Smooth muscle cell (in vitro differentiated cells): ENCODE data around the gene JPH4. TPM values are rescaled to one million over a fixed set of nuclear protein-coding genes. Genes with fewer than 3 reads are reported as not detected.

ENCODE experiments used
- DNase-seq: peaks from one replicate; lab custom pipeline; 2025; ENCODE audit not compliant: unreplicated experiment; lab: John Stamatoyannopoulos, UW
- H2AFZ ChIP-seq: fragments of 200-600 bp; sonication (generic); 2 replicates; pipeline ENCODE4 v1.6.0; 2016; ENCODE audit warnings: antibody characterized with exemption, low read depth, mild to moderate bottlenecking
- H3F3A ChIP-seq: fragments of 200-600 bp; sonication (generic); 2 replicates; pipeline ENCODE4 v1.6.0; 2017; ENCODE audit warnings: antibody characterized with exemption, low read depth
- H3K27ac ChIP-seq: fragments of 200-600 bp; sonication (generic); 2 replicates; pipeline ENCODE4 v1.5.1; 2016; ENCODE audit warnings: low read depth, mild to moderate bottlenecking
- H3K27me3 ChIP-seq: fragments of 200-600 bp; sonication (generic); 2 replicates; pipeline ENCODE4 v1.6.1; 2016; ENCODE audit warnings: low read depth, mild to moderate bottlenecking
- H3K36me3 ChIP-seq: fragments of 200-600 bp; sonication (generic); 2 replicates; pipeline ENCODE4 v1.5.1; 2016; ENCODE audit warnings: low read depth
- H3K4me1 ChIP-seq: fragments of 200-600 bp; sonication (generic); 2 replicates; pipeline ENCODE4 v1.5.1; 2016; ENCODE audit warnings: low read depth
- H3K4me2 ChIP-seq: fragments of 200-600 bp; sonication (generic); 2 replicates; pipeline ENCODE4 v1.6.0; 2016; ENCODE audit warnings: mild to moderate bottlenecking
- H3K4me3 ChIP-seq: fragments of 200-600 bp; sonication (generic); 2 replicates; pipeline ENCODE4 v1.5.1; 2016; ENCODE audit warnings: mild to moderate bottlenecking
- H3K79me2 ChIP-seq: fragments of 200-600 bp; sonication (generic); 2 replicates; pipeline ENCODE4 v1.6.0; 2016; ENCODE audit warnings: low read depth, mild to moderate bottlenecking
- H3K9ac ChIP-seq: fragments of 200-600 bp; sonication (generic); 2 replicates; pipeline ENCODE4 v1.6.0; 2016; ENCODE audit warnings: low read depth
- H3K9me3 ChIP-seq: fragments of 200-600 bp; sonication (generic); replicated peaks from 2 replicates; pipeline ENCODE4 v1.5.1; 2016; ENCODE audit warnings: low read depth
- H4K20me1 ChIP-seq: fragments of 200-600 bp; sonication (generic); 2 replicates; pipeline ENCODE4 v1.6.0; 2016; ENCODE audit warnings: low read depth
- CTCF ChIP-seq: fragments of 200-600 bp; sonication (generic); IDR thresholded peaks from 2 replicates; pipeline ENCODE4 v1.5.1; 2017; ENCODE audit warnings: borderline replicate concordance, mild to moderate bottlenecking, antibody characterized with exemption; ENCODE audit not compliant: insufficient read depth, poor library complexity, severe bottlenecking
- WGBS: methylation state at CpG from one replicate; pipeline ENCODE4 v1.1.7; 2016; ENCODE audit warnings: low lambda C conversion rate; 5-methylcytosine and 5-hydroxymethylcytosine counted together
- polyA plus RNA-seq: library from polyadenylated mRNA; unstranded; fragments of >200 nt; fragmentation: Nextera tagmentation; extraction: Ambion mirVana; gene quantifications from 2 replicates; pipeline ENCODE4 v1.2.1, GENCODE V29; 2016
- total RNA-seq: library from RNA; depleted of rRNA; stranded (reverse); fragments of >200 nt; gene quantifications from 2 replicates; pipeline ENCODE4 v1.2.3, GENCODE V29; 2014

JPH4 gene
- total and polyA plus RNA-seq, 2 experiments from 2014 or later, result 2.4 TPM; not detected in 1

- TF ChIP-seq CTCF, result no peak
- Histone ChIP-seq H2AFZ (no peak overlapping the region), H3F3A (peaks cover 6% of the 10 kb centered on the region), H3K4me2 (no peak overlapping the region), H3K4me1 (peaks cover 36% of the 10 kb centered on the region), H3K27me3 (no peaks in the 10 kb centered on the region), H3K9ac (no peak overlapping the region), H3K9me3 (no peaks in the 10 kb centered on the region), H3K27ac (no peak overlapping the region), H4K20me1 (no peaks in the 10 kb centered on the region), H3K79me2 (no peaks in the 10 kb centered on the region), H3K36me3 (no peaks in the 10 kb centered on the region), H3K4me3 (no peak overlapping the region)
- no peak for DNase-seq
- WGBS, result 90% methylated on average over 10 of the region's 10 CpGs
Observed at GRCh38 chr14:23546450-23547035, 32.0 kb downstream of the JPH4 start.

DNA sequence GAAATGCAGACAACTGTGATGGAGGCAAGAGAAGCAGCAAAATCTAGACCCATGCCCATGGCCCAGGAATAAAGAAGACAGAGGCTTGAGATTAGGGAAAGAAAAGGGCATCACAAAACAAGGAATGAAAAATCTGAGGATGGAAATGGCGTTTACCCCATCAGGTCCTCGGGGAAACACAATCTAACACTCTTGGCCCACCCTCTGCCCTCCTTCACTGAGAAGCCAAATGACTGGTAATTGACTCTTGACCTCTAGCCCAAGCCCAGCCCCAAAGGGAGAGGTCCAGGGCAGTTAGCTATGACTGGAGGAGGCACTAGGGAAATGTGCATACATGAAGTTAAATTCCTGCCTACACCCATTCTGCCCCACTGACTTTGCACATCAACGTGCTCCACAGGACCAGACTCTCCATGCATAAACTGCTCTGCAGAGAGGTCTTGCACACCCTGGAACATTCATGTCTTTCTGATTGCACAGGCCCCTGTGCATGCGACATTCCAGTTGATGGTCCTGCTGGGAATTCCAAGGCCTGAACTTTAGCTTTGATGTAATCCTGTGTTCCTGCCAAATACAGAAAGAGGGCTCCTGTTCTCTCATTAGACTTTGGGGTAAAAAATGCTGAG lies 32.7 kb downstream of the JPH4 start:
- Histone ChIP-seq H3K4me1 (peaks cover 36% of the 10 kb centered on the region), H3K4me3 (no peak overlapping the region), H3K27ac (no peak overlapping the region), H3K27me3 (no peaks in the 10 kb centered on the region), H3K79me2 (no peaks in the 10 kb centered on the region), H3K9me3 (no peaks in the 10 kb centered on the region), H2AFZ (no peak overlapping the region), H3K36me3 (no peaks in the 10 kb centered on the region), H4K20me1 (no peaks in the 10 kb centered on the region), H3K9ac (no peak overlapping the region), H3K4me2 (no peak overlapping the region), H3F3A (peaks cover 6% of the 10 kb centered on the region)
- no peak for DNase-seq
- no peak for TF ChIP-seq CTCF
- WGBS, result 80% methylated on average over 4 of the region's 4 CpGs

DNA sequence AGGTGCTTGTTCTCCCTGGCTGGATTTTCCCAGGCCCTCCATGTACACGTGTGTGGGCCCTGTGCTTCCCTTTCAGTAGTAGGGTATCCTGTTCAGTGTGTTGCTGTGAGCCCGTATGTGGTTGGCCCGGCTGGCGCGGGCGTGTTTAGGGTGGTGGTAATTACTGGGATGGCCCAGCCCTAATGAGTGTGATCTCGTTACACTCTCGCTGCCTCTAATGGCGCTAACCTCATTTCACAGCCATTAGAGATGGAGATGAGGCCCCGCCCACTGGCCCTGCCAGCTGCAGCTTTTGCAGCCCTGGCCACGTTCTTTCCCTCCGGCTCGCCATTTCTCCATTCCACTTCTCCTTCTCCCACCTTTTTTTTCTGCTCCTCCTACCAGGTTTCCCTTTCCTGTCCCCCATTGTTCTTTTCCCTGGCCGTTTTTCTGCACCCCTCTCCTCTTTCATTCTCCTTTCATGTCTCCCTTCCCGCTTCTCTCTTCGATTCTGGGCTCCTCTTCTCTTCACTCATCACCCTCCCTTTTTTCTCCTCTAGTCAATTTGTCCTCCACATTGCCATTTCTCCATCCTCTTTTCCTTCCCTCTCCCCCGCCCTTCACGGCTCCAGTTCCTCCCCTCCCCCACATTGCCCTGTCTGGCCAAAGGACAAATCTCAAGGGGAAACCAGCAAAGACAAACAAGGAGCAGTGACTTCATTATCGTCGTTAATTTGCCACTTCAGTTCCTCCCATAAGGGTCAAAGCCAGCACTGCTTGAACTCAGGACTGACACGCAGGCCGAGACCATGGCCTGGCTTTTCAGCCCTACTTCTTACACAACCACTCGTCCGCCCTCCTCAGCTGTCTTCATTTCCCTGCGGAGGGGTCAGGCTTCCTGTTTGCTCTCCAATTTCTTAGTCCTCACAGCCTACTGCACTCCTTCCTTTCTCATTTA lies 33.8 kb downstream of the JPH4 start:
- no peaks in the 10 kb centered on the region for H3K79me2 ChIP-seq
- H3K27me3 ChIP-seq, result no peaks in the 10 kb centered on the region
- peaks cover 6% of the 10 kb centered on the region for H3F3A ChIP-seq
- H3K9me3 ChIP-seq, result no peaks in the 10 kb centered on the region
- H3K36me3 ChIP-seq, result no peaks in the 10 kb centered on the region
- H3K9ac ChIP-seq, result no peak overlapping the region
- no peak for TF ChIP-seq CTCF
- no peak overlapping the region for H2AFZ ChIP-seq
- WGBS, result 44% methylated on average over 25 of the region's 25 CpGs
- H3K4me3 ChIP-seq, result no peak overlapping the region
- DNase-seq, result no peak
- H4K20me1 ChIP-seq, result no peaks in the 10 kb centered on the region
- H3K27ac ChIP-seq, result no peak overlapping the region
- peak overlapping the region; percentile 6 for H3K4me2 ChIP-seq
- H3K4me1 ChIP-seq, result peaks cover 26% of the 10 kb centered on the region
